Measurements from ENCODE around the gene SMAD5.

Gene SMAD5

GRCh38 chr5:136130581-136130980 is 2.1 kb upstream of the SMAD5 start:
- no peak for DNase-seq (ENCODE audit: low read depth)
- TF ChIP-seq CTCF (conservative IDR thresholded peaks at IDR 0.05; ENCODE audit: low read length), result no peak
- H3K4me3 ChIP-seq (ENCODE audit: low read length), result no peak overlapping the region

- DNase-seq (ENCODE audit: low read depth), result peak; percentile 4
- H3K4me3 ChIP-seq (ENCODE audit: low read length), result peak overlapping the region; percentile 92
- TF ChIP-seq CTCF (conservative IDR thresholded peaks at IDR 0.05; ENCODE audit: low read length), result no peak
These were observed 558 bp upstream of the SMAD5 start for GRCh38 chr5:136132087-136132486.

- peak overlapping the region; percentile 92 for H3K4me3 ChIP-seq (ENCODE audit: low read length)
- no peak for TF ChIP-seq CTCF (conservative IDR thresholded peaks at IDR 0.05; ENCODE audit: low read length)
- peak; percentile 64 for DNase-seq (ENCODE audit: low read depth)
These were observed 727 bp downstream of the SMAD5 start for GRCh38 chr5:136133222-136133921.

DNA sequence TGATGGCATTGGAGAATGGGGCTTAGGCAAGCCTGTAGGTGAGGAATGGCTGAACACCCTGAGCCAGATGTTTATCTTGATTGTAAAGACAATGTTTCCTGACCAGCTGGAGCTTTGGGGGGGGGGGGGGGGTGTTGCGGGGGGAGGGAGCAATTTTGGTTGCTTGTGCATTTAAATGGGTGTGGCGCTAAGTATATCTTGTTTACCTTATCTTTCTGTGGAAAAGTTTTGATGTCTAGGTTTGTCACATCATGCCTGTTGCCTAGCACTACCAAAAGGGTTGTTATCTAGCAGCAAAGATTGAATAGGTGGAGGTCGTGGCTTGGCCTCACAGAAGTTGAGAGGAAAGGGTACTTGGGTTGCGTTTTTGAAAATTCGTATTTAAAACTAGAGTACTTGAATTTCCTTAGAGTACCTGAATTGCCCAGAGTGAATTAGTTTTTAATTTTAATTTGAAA is 1.3 kb downstream of the SMAD5 start:
- no peak for DNase-seq (ENCODE audit: low read depth)
- no peak for TF ChIP-seq CTCF (conservative IDR thresholded peaks at IDR 0.05; ENCODE audit: low read length)
- peak overlapping the region; percentile 92 for H3K4me3 ChIP-seq (ENCODE audit: low read length)

GRCh38 chr5:136134653-136135052 is 2.0 kb downstream of the SMAD5 start:
- peak overlapping the region; percentile 92 for H3K4me3 ChIP-seq (ENCODE audit: low read length)
- TF ChIP-seq CTCF (conservative IDR thresholded peaks at IDR 0.05; ENCODE audit: low read length), result no peak
- DNase-seq (ENCODE audit: low read depth), result no peak

- TF ChIP-seq CTCF (conservative IDR thresholded peaks at IDR 0.05; ENCODE audit: low read length), result no peak
- DNase-seq (ENCODE audit: low read depth), result peak; percentile 17
These were observed 2.9 kb downstream of the SMAD5 start for GRCh38 chr5:136135536-136135935.

GRCh38 chr5:136137497-136138220 is 5.0 kb downstream of the SMAD5 start:
- DNase-seq (ENCODE audit: low read depth), result peak; percentile 13
- TF ChIP-seq CTCF (conservative IDR thresholded peaks at IDR 0.05; ENCODE audit: low read length), result no peak
- H3K4me3 ChIP-seq (ENCODE audit: low read length), result no peak overlapping the region

More at GRCh38 chr5:136135536-136135935, 2.9 kb downstream of the SMAD5 start:
- no peak overlapping the region for H3K4me3 ChIP-seq (ENCODE audit: low read length)

Measured in AG10803 (cell line).